HPDE6-E6E7 (cell line): ENCODE measurements around the gene NRXN2.
"Not testable (repeated sequence)": the region's sequence is repeated elsewhere in the genome, so short reads cannot be mapped to it uniquely, and the experiment has no call there.

ENCODE experiments used
- DNase-seq: peaks from one replicate; pipeline ENCODE4 v3.0.0; 2011; ENCODE audit warnings: missing footprints; ENCODE audit errors: extremely low spot score

The NRXN2 gene

DNA sequence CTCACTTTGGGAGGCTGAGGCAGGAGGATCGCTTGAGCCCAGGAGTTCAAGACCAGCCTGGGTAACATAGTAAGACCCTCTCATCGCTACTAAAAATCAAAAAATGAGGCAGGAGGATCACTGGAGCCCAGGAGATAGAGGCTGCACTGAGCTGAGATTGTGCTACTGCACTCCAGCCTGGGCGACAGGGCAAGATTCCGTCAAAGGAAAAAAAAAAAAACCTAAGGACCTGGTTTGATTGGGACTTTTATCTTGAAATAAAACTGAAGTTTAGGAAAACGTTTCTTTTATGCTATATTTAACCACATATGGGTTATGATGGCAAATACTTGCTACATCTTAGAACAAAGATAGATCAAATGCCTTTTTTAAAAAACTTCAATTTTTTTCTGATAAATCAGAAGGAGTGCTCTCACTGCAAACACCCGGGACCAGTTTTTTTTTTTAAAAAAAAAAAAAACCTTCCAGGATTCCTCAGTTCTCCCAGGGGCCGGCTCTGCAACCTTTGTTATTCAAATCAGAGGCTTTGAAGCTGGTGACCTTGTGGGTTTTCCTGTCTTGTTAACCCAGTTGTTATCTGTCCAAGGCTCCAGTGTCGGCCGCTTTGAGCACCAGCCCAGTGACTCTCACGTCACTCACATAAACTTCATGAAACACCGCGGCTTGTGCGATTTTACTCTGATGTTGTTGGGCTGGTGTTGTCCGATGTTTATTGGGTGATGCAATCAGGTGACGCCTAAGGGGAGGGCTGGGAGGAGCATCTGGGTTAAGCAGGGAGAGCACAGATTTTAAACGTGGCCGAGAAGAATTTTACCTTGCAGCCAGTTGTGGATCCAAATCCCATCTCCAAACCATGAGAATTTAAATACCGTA lies 156.7 kb downstream of the NRXN2 start:
- DNase-seq = peak; percentile 91

DNA sequence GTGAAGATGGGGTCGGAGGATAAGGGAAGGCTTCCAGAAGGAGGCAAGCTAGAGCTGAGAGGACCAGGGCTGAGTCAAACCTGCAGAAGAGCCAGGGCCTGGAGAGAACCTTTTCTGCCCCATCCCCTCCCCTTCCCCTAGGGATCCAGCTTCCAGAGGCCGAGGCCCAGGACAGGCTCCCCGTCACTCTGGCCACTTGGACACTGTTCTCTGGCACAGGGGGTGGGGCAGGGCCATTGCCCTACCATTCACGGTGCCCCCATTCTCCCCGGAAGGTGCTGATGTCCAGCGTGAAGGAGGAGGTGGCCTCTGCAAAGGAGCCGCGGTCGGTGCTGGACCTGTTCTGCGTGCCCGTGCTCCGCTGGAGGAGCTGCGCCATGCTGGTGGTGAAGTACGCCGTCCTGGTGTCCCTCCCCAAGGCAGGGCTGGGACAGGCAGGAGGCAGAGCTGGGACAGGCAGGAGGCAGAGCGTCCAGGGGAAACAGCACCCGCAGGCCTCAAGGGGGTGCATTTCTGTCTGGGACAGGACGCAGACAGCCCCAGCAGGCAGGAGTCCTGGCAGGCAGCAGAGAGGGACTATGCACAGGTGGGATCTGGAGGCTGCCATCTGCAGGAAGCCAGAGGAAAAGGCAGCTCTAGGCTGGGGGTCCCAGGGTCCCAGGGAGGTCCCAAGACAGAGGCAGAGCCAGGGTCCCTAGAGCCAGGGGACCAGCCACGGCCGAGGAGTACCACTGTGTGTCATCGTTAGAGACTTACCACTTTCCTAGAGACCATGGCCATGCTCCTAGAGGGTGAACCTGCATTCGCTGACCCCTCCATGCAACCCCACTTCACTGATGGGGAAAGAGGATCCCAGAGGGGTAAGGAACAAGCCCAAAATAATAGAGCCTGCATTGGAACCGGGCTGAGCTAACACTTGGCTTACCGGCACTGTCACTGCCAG lies 157.8 kb downstream of the NRXN2 start:
- DNase-seq = no peak

- DNase-seq = no peak
These were observed 158.6 kb downstream of the NRXN2 start for GRCh38 chr11:64564419-64564818.

DNA sequence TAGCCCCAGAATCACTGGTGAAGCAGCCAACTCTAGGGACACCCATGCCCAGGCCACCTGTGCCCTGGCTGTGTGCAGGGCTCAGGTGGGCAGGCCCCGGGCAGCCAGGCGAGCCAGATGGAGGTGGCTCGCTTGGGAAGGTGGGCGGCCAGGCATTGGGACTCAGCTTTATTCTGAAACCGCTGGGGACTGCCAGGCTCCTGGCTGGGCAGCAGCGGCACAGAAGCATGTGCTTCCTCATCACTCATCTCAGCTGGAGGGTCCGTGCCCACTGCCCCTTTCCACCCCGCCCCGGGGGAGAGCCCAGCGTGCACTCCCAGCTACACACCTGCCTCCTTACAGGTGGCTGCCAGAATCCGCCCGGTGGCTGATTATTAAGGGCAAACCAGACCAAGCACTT lies 159.0 kb downstream of the NRXN2 start:
- no peak for DNase-seq

DNA sequence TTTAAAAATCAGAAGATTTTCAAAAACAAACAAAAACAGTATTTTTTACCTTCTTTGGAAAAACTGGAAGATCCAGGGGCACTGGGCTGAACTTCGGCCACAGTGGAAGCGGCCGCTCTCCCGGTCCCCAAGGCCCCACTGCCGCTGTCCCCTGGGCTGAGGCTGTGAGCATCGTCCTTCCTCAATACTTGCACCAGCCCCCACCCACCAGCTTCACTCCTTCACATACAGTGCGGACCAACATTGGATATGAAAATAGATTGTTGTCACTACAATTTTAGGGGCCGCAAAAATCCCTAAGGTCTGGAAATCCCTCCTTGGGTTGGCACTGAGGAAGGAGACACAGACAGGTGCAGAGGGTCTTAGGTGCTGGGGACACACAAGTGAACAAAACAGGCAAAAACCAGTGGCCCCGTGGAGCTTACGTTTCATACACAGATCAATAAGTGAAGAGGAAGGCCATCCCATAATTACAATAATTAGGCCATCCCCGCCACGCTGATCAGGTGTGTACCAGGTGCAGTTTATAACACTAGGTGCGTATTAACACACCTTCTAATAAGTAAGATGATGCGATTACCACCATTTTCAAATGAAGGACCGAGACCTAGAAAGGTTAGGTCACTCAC lies 160.2 kb downstream of the NRXN2 start:
- no peak for DNase-seq

- no peak for DNase-seq
These were observed 160.8 kb downstream of the NRXN2 start for GRCh38 chr11:64561984-64562722.

DNA sequence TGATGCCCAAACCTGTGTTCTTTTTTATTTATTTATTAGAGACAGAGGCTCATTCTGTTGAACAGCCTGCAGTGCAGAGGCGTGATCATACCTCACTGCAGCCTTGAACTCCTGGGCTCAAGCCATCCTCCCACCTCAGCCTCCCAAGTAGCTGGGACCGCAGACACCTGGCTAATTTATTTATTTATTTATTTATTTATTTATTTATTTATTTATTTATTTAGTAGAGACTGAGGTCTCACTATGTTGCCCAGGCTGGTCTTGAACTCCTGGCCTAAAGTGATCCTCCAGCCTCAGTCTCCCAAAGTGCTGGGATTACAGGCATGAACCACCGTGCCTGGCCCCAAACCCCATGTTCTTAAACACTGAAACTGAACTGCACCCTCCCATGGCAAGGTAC lies 161.6 kb downstream of the NRXN2 start:
- not testable (repeated sequence) for DNase-seq

- DNase-seq = no peak
These were observed 162.1 kb downstream of the NRXN2 start for GRCh38 chr11:64560941-64561340.

DNA sequence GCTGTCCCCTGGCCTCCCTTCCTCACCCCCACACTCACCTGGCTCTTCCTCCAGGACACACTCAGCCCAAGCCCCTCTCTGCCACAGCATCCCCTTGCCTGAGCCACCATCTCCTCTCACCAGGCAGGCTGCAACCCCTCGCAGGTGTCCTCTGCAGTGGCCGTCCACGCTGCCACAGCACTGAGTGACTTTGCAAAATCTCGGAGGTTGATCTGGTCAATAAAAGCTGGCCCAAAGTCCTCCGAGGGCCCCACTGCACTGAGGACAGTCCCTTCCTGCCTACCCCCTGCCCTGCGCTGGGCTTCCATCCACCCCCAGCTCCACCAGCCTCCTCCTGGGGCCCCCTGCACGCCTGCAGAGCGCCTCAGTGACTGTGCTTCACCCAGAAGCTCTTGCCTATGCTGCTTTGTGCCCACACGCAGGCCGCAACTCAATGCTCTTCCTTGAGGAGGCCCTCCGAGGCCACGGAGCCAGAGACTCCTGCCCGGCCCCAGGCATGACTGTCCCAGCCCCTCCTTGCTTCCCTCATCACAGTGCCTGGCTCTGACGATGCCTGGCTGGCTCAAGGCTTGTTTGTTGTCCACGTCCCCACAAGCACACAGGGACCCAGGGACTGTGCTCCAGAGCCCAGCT lies 162.7 kb downstream of the NRXN2 start:
- DNase-seq = no peak

- DNase-seq = no peak
These were observed 163.5 kb downstream of the NRXN2 start for GRCh38 chr11:64559351-64560138.

GRCh38 chr11:64558869-64559268 lies 164.1 kb downstream of the NRXN2 start:
- DNase-seq = no peak

GRCh38 chr11:64558065-64558745 lies 164.8 kb downstream of the NRXN2 start:
- no peak for DNase-seq

- DNase-seq = no peak
These were observed 166.2 kb downstream of the NRXN2 start for GRCh38 chr11:64556721-64557250.
